ENCODE measurements around the gene TMTC2.

Gene TMTC2

GRCh38 chr12:82963956-82964355 lies 277.2 kb downstream of the TMTC2 start:
- Histone ChIP-seq H3K4me1 (ENCODE audit: control insufficient read depth, insufficient read depth, low read length) (peaks cover 10% of the 10 kb centered on the region; the same call in 1 of the 2 replicates), H3K9me3 (ENCODE audit: control insufficient read depth, insufficient read depth, low read depth, low read length) (no peaks in the 10 kb centered on the region), H3K4me3 (ENCODE audit: low read depth, low read length) (no peak overlapping the region), H3K36me3 (ENCODE audit: control insufficient read depth in 2 of 2, insufficient read depth in 1 of 2, low read length in 2 of 2) (no peaks in the 10 kb centered on the region), H3K27ac (ENCODE audit: extremely low read depth, low read depth, low read length) (no peak overlapping the region)
- TF ChIP-seq ZNF426 (tag by site-specific recombination; IDR thresholded peaks at IDR 0.05) (no peak), ZBTB17 (tag by site-specific recombination; IDR thresholded peaks at IDR 0.05) (peak; percentile 32; the same call in 1 of the 2 replicates)
- POLR2A ChIA-PET, result no interaction called here
- CTCF ChIA-PET, result no interaction called here

GRCh38 chr12:82964446-82964845 lies 277.7 kb downstream of the TMTC2 start:
- Histone ChIP-seq H3K4me1 (ENCODE audit: control insufficient read depth, insufficient read depth, low read length) (peaks cover 10% of the 10 kb centered on the region; the same call in 1 of the 2 replicates), H3K36me3 (ENCODE audit: control insufficient read depth in 2 of 2, insufficient read depth in 1 of 2, low read length in 2 of 2) (no peaks in the 10 kb centered on the region), H3K27ac (ENCODE audit: extremely low read depth, low read depth, low read length) (no peak overlapping the region), H3K4me3 (ENCODE audit: low read depth, low read length) (no peak overlapping the region), H3K9me3 (ENCODE audit: control insufficient read depth, insufficient read depth, low read depth, low read length) (no peaks in the 10 kb centered on the region)
- TF ChIP-seq ZNF221 (tag by site-specific recombination; IDR thresholded peaks at IDR 0.05; ENCODE audit: borderline replicate concordance) (no peak), FEZF1 (tag by site-specific recombination; IDR thresholded peaks at IDR 0.05) (peak; percentile 74), ZNF664 (tag by site-specific recombination; IDR thresholded peaks at IDR 0.05) (peak; percentile 21; the same call in 1 of the 2 replicates), PRDM6 (tag by site-specific recombination; IDR thresholded peaks at IDR 0.05) (peak; percentile 5; the same call in 1 of the 2 replicates), ZNF354C (tag by site-specific recombination; IDR thresholded peaks at IDR 0.05; ENCODE audit: borderline replicate concordance, low read depth) (no peak), ZNF529 (tag by site-specific recombination; IDR thresholded peaks at IDR 0.05; ENCODE audit: insufficient replicate concordance) (no peak), ZBTB44 (tag by site-specific recombination; IDR thresholded peaks at IDR 0.05) (peak; percentile 90), KLF10 (tag by site-specific recombination; IDR thresholded peaks at IDR 0.05) (no peak), PRDM1 (tag by site-specific recombination; IDR thresholded peaks at IDR 0.05) (peak; percentile 60)
- ChIA-PET POLR2A (no interaction called here), CTCF (interaction anchor here (0.9 kb wide), 1 partner anchor 212 kb away, joined by 3 read pairs; no protein-coding TSS in a partner anchor)

GRCh38 chr12:82966001-82966559 lies 279.4 kb downstream of the TMTC2 start:
- Histone ChIP-seq H3K4me1 (ENCODE audit: control insufficient read depth, insufficient read depth, low read length) (peaks cover 10% of the 10 kb centered on the region; the same call in 1 of the 2 replicates), H3K27ac (ENCODE audit: extremely low read depth, low read depth, low read length) (no peak overlapping the region), H3K9me3 (ENCODE audit: control insufficient read depth, insufficient read depth, low read depth, low read length) (no peaks in the 10 kb centered on the region), H3K36me3 (ENCODE audit: control insufficient read depth in 2 of 2, insufficient read depth in 1 of 2, low read length in 2 of 2) (no peaks in the 10 kb centered on the region), H3K4me3 (ENCODE audit: low read depth, low read length) (no peak overlapping the region)
- TF ChIP-seq ZNF776 (tag by site-specific recombination; IDR thresholded peaks at IDR 0.05; ENCODE audit: borderline replicate concordance), result no peak
- no peak for TF ChIP-seq BCL6B (tag by site-specific recombination; IDR thresholded peaks at IDR 0.05)
- no peak for TF ChIP-seq GLIS2 (tag by site-specific recombination; IDR thresholded peaks at IDR 0.05)
- no peak for TF ChIP-seq MYNN (tag by site-specific recombination; IDR thresholded peaks at IDR 0.05; ENCODE audit: borderline replicate concordance)
- no peak for TF ChIP-seq YY1 (tag by site-specific recombination; IDR thresholded peaks at IDR 0.05)
- TF ChIP-seq ZNF138 (tag by site-specific recombination; IDR thresholded peaks at IDR 0.05; ENCODE audit: borderline replicate concordance), result no peak
- no peak for TF ChIP-seq ZNF221 (tag by site-specific recombination; IDR thresholded peaks at IDR 0.05; ENCODE audit: borderline replicate concordance)
- no peak for TF ChIP-seq EGR2 (tag by site-specific recombination; IDR thresholded peaks at IDR 0.05; ENCODE audit: low read depth)
- no peak for TF ChIP-seq ZBTB26 (tag by site-specific recombination; optimal IDR thresholded peaks at IDR 0.05)
- TF ChIP-seq ZNF121 (tag by site-specific recombination; IDR thresholded peaks at IDR 0.05), result no peak
- no peak for TF ChIP-seq ZNF76 (tag by site-specific recombination; IDR thresholded peaks at IDR 0.05; ENCODE audit: borderline replicate concordance, low read depth)
- TF ChIP-seq ZNF488 (tag by site-specific recombination; IDR thresholded peaks at IDR 0.05), result no peak
- no peak for TF ChIP-seq ZNF544 (tag by site-specific recombination; IDR thresholded peaks at IDR 0.05)
- ChIA-PET CTCF (no interaction called here), POLR2A (no interaction called here)
